GM08714 (cell line): ENCODE data around the gene ZBTB11.
"Not testable (repeated sequence)": the region's sequence is repeated elsewhere in the genome, so short reads cannot be mapped to it uniquely, and the experiment has no call there.

Experiments
- H3K4me3 ChIP-seq: fragments of 200-500 bp; sonication (Bioruptor generic); 2 replicates; pipeline ENCODE4 v1.5.1; 2014; ENCODE audit warnings: mild to moderate bottlenecking, low read length, inconsistent platforms
- ZNF274 ChIP-seq: IDR thresholded peaks from 2 replicates; pipeline ENCODE4 v1.6.1; 2012; ENCODE audit warnings: mild to moderate bottlenecking, low read depth, low read length

Gene ZBTB11

DNA sequence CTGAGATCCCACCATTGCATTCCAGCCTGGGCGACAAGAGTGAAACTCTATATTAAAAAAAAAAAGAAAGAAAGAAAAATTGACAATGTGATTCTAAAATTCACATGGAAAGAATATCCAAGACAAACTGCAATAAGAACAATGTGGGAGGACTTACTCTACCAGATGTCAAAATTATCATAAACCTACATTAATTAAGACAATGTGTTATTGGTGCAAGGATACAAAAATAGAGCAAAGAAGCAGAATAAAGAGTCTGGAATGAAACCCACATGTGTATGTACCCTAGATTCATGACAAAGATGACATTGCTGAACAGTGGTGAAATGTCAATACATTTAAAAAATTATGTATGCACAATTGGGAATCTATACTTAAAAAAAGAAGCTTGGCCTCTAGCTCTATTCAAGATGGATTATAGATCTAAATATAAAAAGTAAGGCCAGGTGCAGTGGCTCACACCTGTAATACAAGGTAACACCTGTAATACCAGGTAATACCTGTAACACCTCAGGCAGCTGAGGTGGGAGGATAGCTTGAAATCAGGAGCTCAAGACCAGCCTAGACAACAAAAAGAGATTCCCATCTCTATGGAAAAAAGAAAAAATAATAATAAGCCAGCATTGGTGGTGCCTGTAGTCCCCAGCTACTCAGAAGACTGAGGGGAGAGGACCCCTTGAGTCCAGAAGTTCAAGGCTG, 45.7 kb downstream of the ZBTB11 start:
- no peak for TF ChIP-seq ZNF274
- H3K4me3 ChIP-seq: no peak overlapping the region

DNA sequence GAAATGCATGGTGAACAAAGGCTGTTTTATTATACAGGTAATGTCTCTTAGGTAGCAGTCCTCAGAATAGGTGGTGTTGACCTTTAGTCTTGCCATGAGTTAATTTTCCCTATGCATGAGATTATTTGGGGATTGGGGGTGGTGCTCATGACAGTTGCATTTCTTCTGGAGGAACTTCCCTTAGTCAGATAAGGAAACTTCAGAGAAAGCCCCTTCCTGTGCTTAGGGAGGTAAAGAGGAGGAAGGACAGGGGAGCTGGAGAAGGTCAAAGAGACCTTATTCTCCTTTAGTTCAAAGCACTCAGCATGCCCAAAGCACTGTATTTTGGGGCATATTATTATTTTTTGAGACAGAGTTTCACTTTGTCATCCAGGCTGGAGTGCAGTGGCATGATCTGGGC, 47.7 kb downstream of the ZBTB11 start:
- no peak for TF ChIP-seq ZNF274
- H3K4me3 ChIP-seq: no peak overlapping the region

DNA sequence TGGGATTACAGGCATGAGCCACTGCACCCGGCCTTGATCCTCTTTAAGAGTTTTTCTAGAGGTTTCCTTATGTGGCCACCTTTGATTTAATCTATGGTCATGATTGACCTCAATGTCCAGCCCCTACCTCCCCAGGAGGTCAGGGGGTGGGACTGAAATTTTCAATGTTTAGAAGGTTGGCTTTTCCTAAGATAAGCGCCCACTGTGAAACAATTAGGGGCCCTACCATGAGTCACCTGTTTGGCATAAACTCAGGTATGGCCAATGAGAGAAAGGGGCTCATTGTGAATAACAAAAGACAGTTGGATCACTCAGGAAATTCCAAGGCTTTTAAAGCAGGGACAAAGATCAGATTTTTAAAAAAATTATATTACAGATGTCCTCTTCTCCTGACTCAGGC, 51.1 kb downstream of the ZBTB11 start:
- no peak overlapping the region for H3K4me3 ChIP-seq
- TF ChIP-seq ZNF274: no peak

DNA sequence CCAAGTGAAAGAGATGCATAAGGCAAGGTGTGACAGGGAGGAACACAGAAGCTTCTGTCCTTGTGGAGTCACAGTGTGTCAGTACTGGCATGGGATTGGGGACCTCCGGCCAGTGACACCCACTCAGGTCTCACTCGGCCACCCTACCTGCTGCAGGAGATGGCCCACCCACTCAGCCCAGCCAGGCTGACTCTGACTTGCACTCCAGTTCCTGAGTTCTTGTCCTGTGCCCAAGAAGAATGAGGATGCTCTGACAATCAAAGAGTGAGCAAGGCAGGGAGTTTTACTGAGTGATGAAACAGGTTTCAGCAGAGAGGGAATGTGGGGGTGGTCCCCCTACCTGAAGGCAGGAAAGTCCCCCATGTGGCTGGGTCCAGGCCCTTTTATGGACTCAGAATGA, 52.1 kb downstream of the ZBTB11 start:
- TF ChIP-seq ZNF274: no peak

DNA sequence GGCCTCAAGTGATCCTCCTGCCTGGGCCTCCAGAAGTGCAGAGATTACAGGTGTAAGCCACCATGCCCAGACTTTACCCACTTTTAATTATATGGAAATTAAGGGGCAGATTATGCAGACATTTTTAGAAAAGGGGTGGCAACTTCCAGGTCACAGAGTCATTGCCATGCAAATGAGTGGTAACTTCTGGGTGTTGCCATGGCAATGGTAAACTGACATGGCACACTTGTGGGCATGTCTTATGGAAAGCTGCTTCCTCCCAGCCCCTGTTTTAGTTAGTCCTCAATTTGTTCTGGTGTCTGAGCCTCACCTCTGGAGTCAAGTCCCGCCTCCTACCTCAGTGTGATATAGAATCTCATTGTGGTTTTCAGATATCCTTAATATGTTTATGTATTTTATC, 53.3 kb downstream of the ZBTB11 start:
- TF ChIP-seq ZNF274: no peak
- H3K4me3 ChIP-seq: no peak overlapping the region

More for the DNA sequence above, 52.1 kb downstream of the ZBTB11 start:
- H3K4me3 ChIP-seq: no peak overlapping the region

DNA sequence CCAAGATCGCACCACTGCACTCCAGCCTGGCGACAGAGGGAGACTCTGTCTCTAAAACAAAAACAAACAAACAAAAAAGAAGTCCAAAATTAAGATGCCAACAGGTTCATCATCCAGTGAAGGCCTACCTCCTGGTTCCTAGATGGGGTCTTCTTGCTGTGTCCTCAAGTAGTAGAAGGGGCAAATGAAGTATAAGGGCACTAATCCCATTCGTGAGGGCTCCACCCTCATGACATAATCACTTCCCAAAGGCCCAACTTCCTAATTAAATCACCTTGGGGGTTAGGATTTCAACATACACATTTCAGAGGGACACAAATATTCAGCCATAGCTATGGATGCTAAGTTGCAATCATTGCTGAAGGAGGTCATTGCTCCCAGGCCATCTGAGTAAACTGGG, 57.2 kb downstream of the ZBTB11 start:
- H3K4me3 ChIP-seq: no peak overlapping the region

DNA sequence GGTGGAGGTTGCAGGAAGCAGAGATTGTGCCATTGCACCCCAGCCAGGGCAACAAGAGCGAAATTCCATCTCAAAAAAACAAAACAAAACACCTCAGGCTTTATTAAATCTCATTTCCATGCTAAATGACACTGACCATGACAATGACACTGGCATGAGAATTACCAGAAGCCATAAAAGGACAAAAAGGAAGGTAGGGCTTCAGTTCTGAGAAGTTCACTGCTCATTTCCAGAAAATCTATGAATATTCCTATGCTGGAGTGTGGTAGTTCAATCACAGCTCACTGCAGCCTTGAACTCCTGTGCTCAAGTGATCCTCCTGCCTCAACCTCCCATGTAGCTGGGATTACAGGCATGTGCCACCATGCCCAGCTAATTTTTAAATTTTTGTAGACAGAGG, 58.2 kb downstream of the ZBTB11 start:
- H3K4me3 ChIP-seq: no peak overlapping the region
- no peak for TF ChIP-seq ZNF274

More for the DNA sequence above, 57.2 kb downstream of the ZBTB11 start:
- TF ChIP-seq ZNF274: no peak

DNA sequence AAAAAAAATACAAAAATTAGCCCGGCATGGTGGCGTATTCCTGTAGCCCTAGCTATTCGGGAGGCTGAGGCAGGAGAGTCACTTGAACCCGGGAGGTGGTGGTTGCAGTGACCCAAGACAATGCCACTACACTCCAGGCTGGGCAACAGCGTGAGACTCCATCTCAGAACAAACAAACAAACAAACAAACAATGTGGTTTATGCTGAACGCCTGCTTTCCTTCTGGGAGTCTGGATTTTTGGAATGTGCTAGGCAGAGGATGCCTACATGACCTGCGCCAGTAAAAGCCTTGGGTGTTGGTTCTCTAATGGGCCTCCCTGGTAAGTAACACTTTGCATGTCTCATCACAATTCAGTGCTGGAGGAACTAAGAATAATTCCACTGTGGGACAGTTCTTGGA, 59.5 kb downstream of the ZBTB11 start:
- TF ChIP-seq ZNF274: no peak
- H3K4me3 ChIP-seq: no peak overlapping the region

DNA sequence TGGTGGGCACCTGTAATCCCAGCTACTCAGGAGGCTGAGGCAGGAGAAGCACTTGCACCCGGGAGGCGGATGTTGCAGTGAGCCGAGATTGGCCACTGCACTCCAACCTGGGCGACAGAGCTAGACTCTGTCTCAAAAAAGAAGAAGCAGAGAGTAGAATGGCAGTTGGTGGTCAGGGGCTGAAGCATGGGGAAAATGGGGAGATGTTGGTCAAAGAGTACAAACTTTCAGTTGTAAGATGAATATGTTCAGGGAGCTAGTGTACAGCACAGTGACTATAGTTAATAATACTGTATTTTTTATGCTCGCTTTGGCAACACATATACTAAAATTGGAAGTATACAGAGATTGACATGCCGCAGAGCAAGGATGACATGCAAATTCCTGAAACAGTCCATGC, 61.4 kb downstream of the ZBTB11 start:
- H3K4me3 ChIP-seq: no peak overlapping the region
- TF ChIP-seq ZNF274: no peak

DNA sequence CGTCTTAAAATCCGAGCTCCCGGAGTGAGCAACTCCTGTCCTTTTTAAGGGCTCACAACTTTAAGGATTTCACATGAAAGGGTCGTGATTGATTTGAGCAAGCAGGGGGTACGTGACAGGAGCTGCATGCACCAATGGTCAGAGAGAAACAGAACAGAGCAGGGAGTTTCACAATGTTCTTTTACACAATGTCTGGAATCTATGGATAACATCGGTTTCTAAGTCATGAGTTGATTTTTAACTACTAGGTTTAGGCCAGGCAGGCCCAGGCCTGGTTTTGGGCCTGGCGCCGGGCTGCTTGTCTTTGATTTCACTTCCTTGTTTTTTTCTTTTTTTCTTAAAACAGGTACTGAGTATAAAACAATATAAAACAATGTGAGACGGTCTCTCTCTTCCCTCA, 63.9 kb downstream of the ZBTB11 start:
- not testable (repeated sequence) for H3K4me3 ChIP-seq

DNA sequence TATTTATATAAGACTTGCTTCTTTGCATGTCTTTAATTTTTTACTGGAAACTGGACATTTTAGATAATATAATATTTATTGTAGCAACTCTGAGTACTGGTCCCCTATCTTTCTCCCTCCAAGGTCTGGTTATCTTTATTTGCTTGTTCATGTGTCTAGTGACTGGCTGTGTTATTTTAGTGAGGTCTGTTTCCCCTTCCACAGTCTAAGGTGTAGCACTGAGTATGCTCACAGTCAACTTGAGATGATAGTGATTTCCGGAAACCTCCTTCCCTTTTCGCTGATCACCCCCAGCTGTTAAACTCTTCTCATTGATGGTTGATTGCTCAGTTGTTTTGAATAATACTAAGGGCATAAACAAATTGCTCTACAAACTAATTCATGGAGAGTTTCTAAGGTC, 65.9 kb downstream of the ZBTB11 start:
- TF ChIP-seq ZNF274: no peak
- H3K4me3 ChIP-seq: no peak overlapping the region

DNA sequence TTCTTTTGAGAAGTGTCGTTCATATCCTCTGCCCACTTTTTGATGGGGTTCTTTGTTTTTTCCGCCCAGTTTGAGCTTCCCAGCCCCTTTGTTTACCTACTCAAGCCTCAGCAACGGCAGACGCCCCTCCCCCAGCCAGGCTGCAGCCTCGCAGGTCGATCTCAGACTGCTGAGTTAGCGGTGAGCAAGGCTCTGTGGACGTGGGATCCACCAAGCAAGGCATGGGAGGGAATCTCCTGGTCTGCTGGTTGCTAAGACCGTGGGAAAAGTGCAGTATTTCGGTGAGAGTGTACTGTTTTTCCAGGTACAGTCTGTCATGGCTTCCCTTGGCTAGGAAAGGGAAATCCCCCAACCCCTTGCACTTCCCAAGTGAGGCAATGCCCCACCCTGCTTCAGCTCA, 71.5 kb downstream of the ZBTB11 start:
- not testable (repeated sequence) for H3K4me3 ChIP-seq

DNA sequence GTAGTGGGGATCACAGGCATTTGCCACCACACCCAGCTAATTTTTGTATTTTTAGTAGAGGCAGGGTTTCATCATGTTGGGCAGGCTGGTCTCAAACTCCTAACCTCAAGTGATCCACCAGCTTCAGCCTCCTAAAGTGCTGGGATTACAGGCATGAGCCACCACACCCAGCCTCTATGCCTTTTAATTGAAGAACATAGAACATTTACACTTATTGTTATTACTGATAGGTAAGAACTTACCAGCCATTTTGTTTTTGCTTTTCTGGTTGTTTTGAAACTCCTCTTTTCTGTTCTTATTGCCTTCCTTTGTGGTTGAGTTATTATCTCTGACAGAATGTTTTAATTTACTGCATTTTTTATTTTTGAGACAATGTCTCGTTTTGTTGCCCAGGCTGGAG, 73.7 kb downstream of the ZBTB11 start:
- no peak for TF ChIP-seq ZNF274
- H3K4me3 ChIP-seq: no peak overlapping the region

DNA sequence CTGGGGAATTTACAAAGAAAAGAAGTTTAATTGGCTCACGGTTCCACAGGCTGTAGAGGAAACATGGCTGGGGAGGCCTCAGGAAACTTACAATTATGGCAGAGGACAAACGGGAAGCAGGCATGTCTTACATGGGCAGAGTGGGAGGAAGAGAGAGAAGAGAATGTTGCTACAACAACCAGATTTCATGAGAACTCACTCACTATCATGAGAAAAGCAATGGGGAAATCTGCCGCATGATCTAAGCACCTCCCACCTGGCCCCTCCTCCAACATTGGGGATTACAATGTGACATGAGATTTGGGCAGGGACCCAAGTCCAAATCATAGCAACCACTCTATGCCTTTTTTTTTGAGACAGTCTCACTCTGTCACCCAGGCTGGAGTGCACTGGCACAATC, 74.2 kb downstream of the ZBTB11 start:
- no peak overlapping the region for H3K4me3 ChIP-seq
- no peak for TF ChIP-seq ZNF274
